Activated CD4-positive, alpha-beta T cell treated with anti-CD3 and anti-CD28 coated beads for 1 hour (primary cell): ENCODE measurements around the gene PDE7B.

Experiments used
- DNase-seq: peaks from one replicate; pipeline ENCODE4 v3.0.0-alpha.2; 2020

Gene PDE7B

GRCh38 chr6:135993361-135993760 is 141.9 kb downstream of the PDE7B start:
- no peak for DNase-seq

GRCh38 chr6:135994857-135995544 is 143.5 kb downstream of the PDE7B start:
- DNase-seq = no peak

GRCh38 chr6:135995545-135995898 is 144.0 kb downstream of the PDE7B start:
- DNase-seq = no peak

GRCh38 chr6:135996668-135997067 is 145.2 kb downstream of the PDE7B start:
- DNase-seq = no peak

- DNase-seq = no peak
These were observed 147.9 kb downstream of the PDE7B start for GRCh38 chr6:135999393-135999792.

GRCh38 chr6:136007345-136007744 is 155.8 kb downstream of the PDE7B start:
- no peak for DNase-seq

- no peak for DNase-seq
These were observed 160.0 kb downstream of the PDE7B start for GRCh38 chr6:136011475-136011874.

GRCh38 chr6:136012198-136012887 is 160.8 kb downstream of the PDE7B start:
- DNase-seq = no peak

- DNase-seq = no peak
These were observed 161.4 kb downstream of the PDE7B start for GRCh38 chr6:136012943-136013342.

GRCh38 chr6:136014454-136015437 is 163.2 kb downstream of the PDE7B start:
- no peak for DNase-seq

GRCh38 chr6:136015531-136015930 is 164.0 kb downstream of the PDE7B start:
- DNase-seq = no peak

- DNase-seq = no peak
These were observed 165.0 kb downstream of the PDE7B start for GRCh38 chr6:136016228-136017225.

- DNase-seq = no peak
These were observed 169.2 kb downstream of the PDE7B start for GRCh38 chr6:136020691-136021090.

- DNase-seq = no peak
These were observed 170.8 kb downstream of the PDE7B start for GRCh38 chr6:136022224-136022874.

- no peak for DNase-seq
These were observed 173.2 kb downstream of the PDE7B start for GRCh38 chr6:136024711-136025110.

- DNase-seq = no peak
These were observed 174.2 kb downstream of the PDE7B start for GRCh38 chr6:136025736-136026135.

GRCh38 chr6:136030131-136030530 is 178.6 kb downstream of the PDE7B start:
- DNase-seq = no peak

- no peak for DNase-seq
These were observed 180.5 kb downstream of the PDE7B start for GRCh38 chr6:136031982-136032381.

GRCh38 chr6:136033416-136033815 is 181.9 kb downstream of the PDE7B start:
- no peak for DNase-seq

- DNase-seq = no peak
These were observed 182.9 kb downstream of the PDE7B start for GRCh38 chr6:136034422-136034821.

- no peak for DNase-seq
These were observed 184.0 kb downstream of the PDE7B start for GRCh38 chr6:136035378-136036070.
